H1 (cell line): ENCODE data around the gene OR11H6. TPM values are rescaled to one million over a fixed set of nuclear protein-coding genes. Genes with fewer than 3 reads are reported as not detected.

Source experiments
- CTCF ChIA-PET: fragments of 300-600 bp; sonication (Branson Sonifier 250); formaldehyde crosslinking; loops from one replicate; lab custom pipeline; 2021; ENCODE audit not compliant: partially characterized antibody; lab: Charles Lee
- POLR2A ChIA-PET: fragments of 300-600 bp; sonication (Branson Sonifier 250); formaldehyde crosslinking; loops from one replicate; lab custom pipeline; 2021; ENCODE audit warnings: inconsistent platforms; ENCODE audit not compliant: partially characterized antibody; lab: Charles Lee
- DNase-seq, 2 experiments: peaks; one replicate each; pipeline versions ENCODE4 v3.0.0 to v3.0.0-alpha.2; 2010 to 2022; ENCODE audit warnings: low spot score in 2 of 2, low read depth in 1 of 2, mixed read lengths in 1 of 2
- FAIRE-seq: peaks from 2 replicates; lab custom pipeline; 2011; peaks lifted over from hg19 to GRCh38; lab: Jason Lieb, UNC
- H2AFZ ChIP-seq: 2 replicates; pipeline ENCODE4 v1.8.1; 2012; ENCODE audit warnings: low read length, inconsistent platforms
- H2AK5ac ChIP-seq: 2 replicates; pipeline ENCODE4 v1.6.1; 2013; ENCODE audit warnings: low read depth, low read length
- H2BK120ac ChIP-seq: replicated peaks from 2 replicates; pipeline ENCODE3; 2013; ENCODE audit warnings: low read depth, low read length, inconsistent platforms
- H2BK12ac ChIP-seq: 2 replicates; pipeline ENCODE4 v1.6.1; 2013; ENCODE audit warnings: low read depth, low read length
- H2BK15ac ChIP-seq: 2 replicates; pipeline ENCODE4 v1.6.1; 2013; ENCODE audit warnings: low read length
- H2BK20ac ChIP-seq: 2 replicates; pipeline ENCODE4 v1.6.1; 2013; ENCODE audit warnings: low read length
- H2BK5ac ChIP-seq: 2 replicates; pipeline ENCODE4 v1.6.1; 2013; ENCODE audit warnings: low read depth, low read length
- H3K14ac ChIP-seq: 2 replicates; pipeline ENCODE4 v1.6.1; 2013; ENCODE audit warnings: inconsistent platforms; ENCODE audit not compliant: insufficient read length
- H3K18ac ChIP-seq: 2 replicates; pipeline ENCODE4 v1.6.1; 2013; ENCODE audit warnings: low read length; ENCODE audit errors: extremely low read depth
- H3K23ac ChIP-seq: 2 replicates; pipeline ENCODE4 v1.6.1; 2013; ENCODE audit warnings: inconsistent platforms; ENCODE audit not compliant: insufficient read length
- H3K23me2 ChIP-seq: 2 replicates; pipeline ENCODE4 v1.6.1; 2013; ENCODE audit warnings: low read depth, low read length
- H3K27ac ChIP-seq: 2 replicates; pipeline ENCODE4 v1.6.1; 2011; ENCODE audit warnings: low read depth, low read length, inconsistent platforms
- H3K27me3 ChIP-seq, 4 experiments: replicated peaks in 1 of 4; 1 replicate in 1 of 4; 2 replicates in 3 of 4; pipeline versions ENCODE4 v1.6.1 to v1.8.1; 2011 to 2013; ENCODE audit warnings: low read length in 3 of 4, mild to moderate bottlenecking in 3 of 4, inconsistent platforms in 2 of 4, mixed read lengths in 2 of 4, moderate library complexity in 1 of 4; ENCODE audit not compliant: control insufficient read depth in 3 of 4, insufficient read depth in 3 of 4; ENCODE audit errors: extremely low read depth in 1 of 4
- H3K36me3 ChIP-seq, 4 experiments: 2 replicates each; pipeline versions ENCODE4 v1.6.1 to v1.8.1; 2011 to 2013; ENCODE audit warnings: mild to moderate bottlenecking in 4 of 4, low read length in 3 of 4, moderate library complexity in 2 of 4, control low read depth in 1 of 4, inconsistent platforms in 1 of 4; ENCODE audit not compliant: insufficient read depth in 4 of 4, control insufficient read depth in 2 of 4
- H3K4ac ChIP-seq: replicated peaks from 2 replicates; pipeline ENCODE3; 2013; ENCODE audit warnings: low read length, low read depth, mixed read lengths, inconsistent platforms; ENCODE audit not compliant: insufficient read length
- H3K4me1 ChIP-seq, 4 experiments: replicated peaks in 1 of 4; 1 replicate in 1 of 4; 2 replicates in 3 of 4; pipeline versions ENCODE4 v1.6.1 to v1.8.1; 2011 to 2013; ENCODE audit warnings: low read length in 3 of 4, inconsistent platforms in 2 of 4, mixed read lengths in 1 of 4; ENCODE audit not compliant: insufficient read depth in 4 of 4, control insufficient read depth in 3 of 4
- H3K4me2 ChIP-seq, 2 experiments: 2 replicates each; pipeline versions ENCODE4 v1.6.1 to v1.8.1; 2011 to 2013; ENCODE audit warnings: low read depth in 2 of 2, low read length in 2 of 2, control low read depth in 1 of 2, inconsistent platforms in 1 of 2, mild to moderate bottlenecking in 1 of 2; ENCODE audit not compliant: insufficient read depth in 1 of 2
- H3K4me3 ChIP-seq, 4 experiments: fragments of 200-600, 300-600 bp in 1 of 4; sonication (generic), shearing (Covaris generic), sonication (Bioruptor Twin) in 1 of 4; 2 replicates each; pipeline versions ENCODE4 v1.5.1 to v1.8.1; 2011 to 2016; ENCODE audit warnings: low read length in 4 of 4, low read depth in 3 of 4, control low read depth in 2 of 4, inconsistent platforms in 2 of 4, mild to moderate bottlenecking in 2 of 4, mixed read lengths in 1 of 4, moderate library complexity in 1 of 4; ENCODE audit not compliant: insufficient read depth in 2 of 4; ENCODE audit errors: extremely low read depth in 1 of 4
- H3K56ac ChIP-seq: replicated peaks from 2 replicates; pipeline ENCODE3; 2013; ENCODE audit warnings: low read depth, mild to moderate bottlenecking, mixed read lengths, low read length, inconsistent platforms; ENCODE audit not compliant: insufficient read length
- H3K79me1 ChIP-seq: 2 replicates; pipeline ENCODE4 v1.6.1; 2013; ENCODE audit warnings: low read depth, low read length, control low read depth
- H3K79me2 ChIP-seq, 2 experiments: 2 replicates each; pipeline versions ENCODE4 v1.6.1 to v1.8.1; 2012 to 2013; ENCODE audit warnings: low read length in 2 of 2, mild to moderate bottlenecking in 2 of 2, inconsistent platforms in 1 of 2; ENCODE audit not compliant: insufficient read depth in 2 of 2, control insufficient read depth in 1 of 2
- H3K9ac ChIP-seq, 4 experiments: replicated peaks in 1 of 4; 1 replicate in 1 of 4; 2 replicates in 3 of 4; pipeline versions ENCODE4 v1.6.1 to v1.8.1; 2011 to 2013; ENCODE audit warnings: low read depth in 3 of 4, low read length in 3 of 4, control low read depth in 2 of 4, mild to moderate bottlenecking in 2 of 4, moderate library complexity in 2 of 4, inconsistent platforms in 1 of 4; ENCODE audit errors: extremely low read depth in 1 of 4
- H3K9me3 ChIP-seq, 2 experiments: 2 replicates each; pipeline versions ENCODE4 v1.6.1 to v1.8.1; 2012 to 2013; ENCODE audit warnings: mild to moderate bottlenecking in 2 of 2, moderate library complexity in 2 of 2, control low read depth in 1 of 2, inconsistent platforms in 1 of 2, low read depth in 1 of 2, low read length in 1 of 2, mixed read lengths in 1 of 2; ENCODE audit not compliant: insufficient read depth in 2 of 2
- H4K20me1 ChIP-seq, 2 experiments: replicated peaks in 1 of 2; 2 replicates each; pipeline versions ENCODE3 to v1.8.1; 2011 to 2013; ENCODE audit warnings: inconsistent platforms in 2 of 2, low read length in 2 of 2, mild to moderate bottlenecking in 1 of 2; ENCODE audit not compliant: insufficient read depth in 2 of 2, control insufficient read depth in 1 of 2
- H4K5ac ChIP-seq: 2 replicates; pipeline ENCODE4 v1.6.1; 2013; ENCODE audit warnings: low read length, low read depth, mixed read lengths, inconsistent platforms; ENCODE audit not compliant: insufficient read length
- H4K8ac ChIP-seq: 2 replicates; pipeline ENCODE4 v1.8.0; 2013; ENCODE audit warnings: mild to moderate bottlenecking, moderate library complexity, low read length, inconsistent platforms; ENCODE audit not compliant: insufficient read depth; ENCODE audit errors: extremely low read depth
- H4K91ac ChIP-seq: replicated peaks from 2 replicates; pipeline ENCODE3; 2013; ENCODE audit warnings: low read length, mixed read lengths, inconsistent platforms; ENCODE audit not compliant: insufficient read length
- ASH2L ChIP-seq: fragments of 200-600, 300-600 bp; sonication (generic); IDR thresholded peaks from one replicate; pipeline ENCODE4 v1.7.1; 2017; ENCODE audit warnings: low read length
- ATF3 ChIP-seq: IDR thresholded peaks from 2 replicates; pipeline ENCODE4 v1.6.1; 2011; ENCODE audit warnings: low read depth, mild to moderate bottlenecking, low read length; ENCODE audit not compliant: insufficient read depth
- BCL11A ChIP-seq, 2 experiments: IDR thresholded peaks; one replicate each; pipeline ENCODE4 v1.6.1; 2011; ENCODE audit warnings: low read depth in 2 of 2, low read length in 2 of 2, mild to moderate bottlenecking in 2 of 2
- CBX5 ChIP-seq: fragments of 300-800, 300-1000 bp; sonication (generic); IDR thresholded peaks from 2 replicates; pipeline ENCODE4 v1.7.1; 2016; ENCODE audit warnings: antibody characterized with exemption, low read length, low read depth
- CHD2 ChIP-seq: IDR thresholded peaks from 2 replicates; pipeline ENCODE4 v1.6.1; 2012; ENCODE audit warnings: low read length, improper control_type of control experiment
- CTBP2 ChIP-seq: IDR thresholded peaks from 2 replicates; pipeline ENCODE4 v1.7.0; 2011; ENCODE audit warnings: borderline replicate concordance, mild to moderate bottlenecking, moderate library complexity, mixed read lengths, low read length; ENCODE audit not compliant: insufficient read depth, insufficient read length
- EP300 ChIP-seq, 2 experiments: IDR thresholded peaks; 1 replicate in 1 of 2; 2 replicates in 1 of 2; pipeline ENCODE4 v1.6.1; 2011 to 2012; ENCODE audit warnings: low read depth in 2 of 2, low read length in 2 of 2, mild to moderate bottlenecking in 2 of 2, borderline replicate concordance in 1 of 2, inconsistent platforms in 1 of 2, moderate library complexity in 1 of 2
- GABPA ChIP-seq: IDR thresholded peaks from 2 replicates; pipeline ENCODE4 v1.6.1; 2011; ENCODE audit warnings: mild to moderate bottlenecking, low read length, moderate library complexity, borderline replicate concordance; ENCODE audit not compliant: insufficient read depth
- HDAC6 ChIP-seq: IDR thresholded peaks from one replicate; pipeline ENCODE4 v1.7.1; 2012; ENCODE audit warnings: low read depth, mild to moderate bottlenecking, inconsistent platforms, low read length, moderate library complexity
- KDM4A ChIP-seq: IDR thresholded peaks from one replicate; pipeline ENCODE4 v1.7.1; 2012; ENCODE audit warnings: low read depth, mild to moderate bottlenecking, moderate library complexity, low read length, inconsistent platforms; ENCODE audit not compliant: severe bottlenecking
- SUZ12 ChIP-seq: fragments of 200-600 bp; sonication (generic); IDR thresholded peaks from 2 replicates; pipeline ENCODE4 v1.6.1; 2012; ENCODE audit warnings: mild to moderate bottlenecking, inconsistent platforms, low read length, moderate library complexity, mixed read lengths
- TCF12 ChIP-seq: IDR thresholded peaks from 2 replicates; pipeline ENCODE4 v1.6.1; 2011; ENCODE audit warnings: low read depth, mild to moderate bottlenecking, low read length
- WGBS, 2 experiments: shearing (Covaris generic) in 1 of 2; methylation state at CpG; one replicate each; pipeline versions ENCODE4 v1.1.6 to v1.1.7; 2013 to 2015; ENCODE audit warnings: low lambda C conversion rate in 2 of 2, mixed read lengths in 2 of 2, inconsistent platforms in 1 of 2, low coverage in 1 of 2, missing lambda C conversion rate in 1 of 2; ENCODE audit not compliant: insufficient replicate concordance in 2 of 2, insufficient coverage in 1 of 2, insufficient read length in 1 of 2; ENCODE audit errors: extremely low coverage in 1 of 2, missing lambda C conversion rate in 1 of 2; 5-methylcytosine and 5-hydroxymethylcytosine counted together
- polyA plus RNA-seq, 7 experiments: library from polyadenylated mRNA; depleted of rRNA in 3 of 7; stranded (reverse) in 5 of 7; unstranded in 2 of 7; fragments of >200 nt in 5 of 7; fragments of 200-250 nt in 2 of 7; gene quantifications; 1 replicate in 5 of 7; 2 replicates in 1 of 7; 4 replicates in 1 of 7; pipeline versions ENCODE4 v1.2.1 to v1.2.3, GENCODE V29; 2011 to 2013; ENCODE audit warnings: missing spikeins in 2 of 7, mixed read lengths in 2 of 7
- total RNA-seq: library from RNA; stranded (reverse); fragmentation: NEBNext Ultra II Directional; extraction: Animal tissue kit (Norgen Biotek cat#: 25700); gene quantifications from 2 replicates; pipeline ENCODE4 v1.2.1, GENCODE V29; 2021

Gene OR11H6
- total and polyA plus RNA-seq, 2 of the 8 experiments (the other 6 are each of a cell fraction or from before 2014, with no cell fraction given), result not detected

GRCh38 chr14:20179218-20179617 is 44.3 kb upstream of the OR11H6 start:
- no peak overlapping the region for H2BK120ac ChIP-seq
- H4K8ac ChIP-seq, result no peak overlapping the region
- H2AFZ ChIP-seq, result no peak overlapping the region
- WGBS, 2 experiments, result 66% methylated on average over 5 of the region's 5 CpGs; no CpG with 5 or more reads in 1 of the 2 experiments
- no peak overlapping the region for H4K91ac ChIP-seq
- H3K14ac ChIP-seq, result no peak overlapping the region
- H3K9me3 ChIP-seq, result peaks cover 62 to 64% of the 10 kb centered on the region in 2 experiments
- TF ChIP-seq CHD2 (no peak), GABPA (no peak), SUZ12 (no peak), HDAC6 (no peak), KDM4A (no peak), CBX5 (no peak), BCL11A (IDR thresholded peaks at IDR 0.05; ENCODE audit: low read depth in 2 of 2, low read length in 2 of 2) (no peak), ATF3 (no peak), CTBP2 (no peak), EP300 (IDR thresholded peaks at IDR 0.05; ENCODE audit: borderline replicate concordance in 1 of 2, low read depth in 2 of 2, low read length in 2 of 2) (no peak), ASH2L (no peak), TCF12 (no peak)
- CTCF ChIA-PET, result no interaction called here
- H4K5ac ChIP-seq, result no peak overlapping the region
- H2BK15ac ChIP-seq, result no peak overlapping the region
- no peak overlapping the region for H3K4me3 ChIP-seq
- POLR2A ChIA-PET, result no interaction called here
- no peak overlapping the region for H3K23ac ChIP-seq
- FAIRE-seq (no peak), DNase-seq (no peak)
- no peak overlapping the region for H2BK20ac ChIP-seq
- H4K20me1 ChIP-seq, result no peaks in the 10 kb centered on the region
- no peak overlapping the region for H3K4ac ChIP-seq
- H3K56ac ChIP-seq, result no peak overlapping the region
- H3K4me2 ChIP-seq, result no peak overlapping the region
- H3K27me3 ChIP-seq, result no peaks in the 10 kb centered on the region
- H3K36me3 ChIP-seq, result no peaks in the 10 kb centered on the region
- no peak overlapping the region for H3K18ac ChIP-seq
- no peaks in the 10 kb centered on the region for H3K79me2 ChIP-seq
- no peak overlapping the region for H3K9ac ChIP-seq
- H3K27ac ChIP-seq, result no peak overlapping the region
- no peaks in the 10 kb centered on the region for H3K79me1 ChIP-seq
- no peak overlapping the region for H2BK5ac ChIP-seq
- H2AK5ac ChIP-seq, result no peak overlapping the region
- peaks cover 2% of the 10 kb centered on the region; the same call in 1 of the 2 replicates for H3K23me2 ChIP-seq
- no peak overlapping the region for H2BK12ac ChIP-seq
- no peaks in the 10 kb centered on the region for H3K4me1 ChIP-seq
